AG09319 (cell line): ENCODE measurements around the gene PDP2.
A peak's percentile ranks its signal among the peaks of the same experiment; 100 is the strongest.

Experiments
- DNase-seq: peaks from one replicate; pipeline ENCODE4 v3.0.0-alpha.2; 2010; ENCODE audit warnings: low read depth; ENCODE audit errors: extremely low read depth
- TF ChIP-seq, protein P1 (sequence below): IDR thresholded peaks from 2 replicates; pipeline ENCODE4 v1.5.1; 2011; ENCODE audit warnings: low read depth, mild to moderate bottlenecking, inconsistent platforms, low read length, moderate library complexity

PDP2 gene

DNA sequence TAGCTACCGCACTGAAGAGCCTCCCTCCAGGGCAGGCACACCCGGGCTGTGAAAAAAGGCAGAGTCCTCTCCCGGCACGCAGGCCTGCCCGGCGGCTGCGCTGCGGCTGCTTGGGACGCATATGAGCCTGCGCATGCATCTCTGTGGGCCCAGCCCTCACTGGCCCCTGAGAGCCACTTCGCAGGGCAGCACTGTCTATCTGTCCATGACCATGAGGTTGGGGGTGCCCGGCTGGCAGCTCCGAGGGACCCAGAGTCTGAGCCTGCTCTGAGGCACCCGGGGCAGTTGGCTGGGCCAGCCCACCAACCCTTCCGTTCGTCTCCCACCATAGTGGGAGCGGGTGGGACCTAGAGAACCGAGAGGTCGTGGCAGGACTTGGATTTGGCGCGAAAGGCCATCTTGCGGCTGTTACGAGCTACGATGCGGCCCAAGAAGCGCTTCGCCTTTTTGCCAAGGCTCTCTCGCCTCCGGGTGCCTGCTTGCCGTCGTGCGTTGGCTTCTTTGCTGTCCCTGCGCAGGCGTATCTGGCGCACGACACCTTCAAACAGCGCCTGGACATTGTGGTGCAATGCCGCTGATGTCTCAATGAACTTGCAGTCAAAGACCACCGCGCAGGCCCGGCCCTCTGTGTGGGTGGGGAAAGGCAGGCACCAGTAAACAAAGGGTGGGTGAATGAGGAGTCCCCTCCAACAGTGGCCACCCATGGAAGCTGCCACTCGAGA, 41.6 kb downstream of the PDP2 start:
- DNase-seq: no peak
- TF ChIP-seq, protein P1, sequence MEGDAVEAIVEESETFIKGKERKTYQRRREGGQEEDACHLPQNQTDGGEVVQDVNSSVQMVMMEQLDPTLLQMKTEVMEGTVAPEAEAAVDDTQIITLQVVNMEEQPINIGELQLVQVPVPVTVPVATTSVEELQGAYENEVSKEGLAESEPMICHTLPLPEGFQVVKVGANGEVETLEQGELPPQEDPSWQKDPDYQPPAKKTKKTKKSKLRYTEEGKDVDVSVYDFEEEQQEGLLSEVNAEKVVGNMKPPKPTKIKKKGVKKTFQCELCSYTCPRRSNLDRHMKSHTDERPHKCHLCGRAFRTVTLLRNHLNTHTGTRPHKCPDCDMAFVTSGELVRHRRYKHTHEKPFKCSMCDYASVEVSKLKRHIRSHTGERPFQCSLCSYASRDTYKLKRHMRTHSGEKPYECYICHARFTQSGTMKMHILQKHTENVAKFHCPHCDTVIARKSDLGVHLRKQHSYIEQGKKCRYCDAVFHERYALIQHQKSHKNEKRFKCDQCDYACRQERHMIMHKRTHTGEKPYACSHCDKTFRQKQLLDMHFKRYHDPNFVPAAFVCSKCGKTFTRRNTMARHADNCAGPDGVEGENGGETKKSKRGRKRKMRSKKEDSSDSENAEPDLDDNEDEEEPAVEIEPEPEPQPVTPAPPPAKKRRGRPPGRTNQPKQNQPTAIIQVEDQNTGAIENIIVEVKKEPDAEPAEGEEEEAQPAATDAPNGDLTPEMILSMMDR: no peak

DNA sequence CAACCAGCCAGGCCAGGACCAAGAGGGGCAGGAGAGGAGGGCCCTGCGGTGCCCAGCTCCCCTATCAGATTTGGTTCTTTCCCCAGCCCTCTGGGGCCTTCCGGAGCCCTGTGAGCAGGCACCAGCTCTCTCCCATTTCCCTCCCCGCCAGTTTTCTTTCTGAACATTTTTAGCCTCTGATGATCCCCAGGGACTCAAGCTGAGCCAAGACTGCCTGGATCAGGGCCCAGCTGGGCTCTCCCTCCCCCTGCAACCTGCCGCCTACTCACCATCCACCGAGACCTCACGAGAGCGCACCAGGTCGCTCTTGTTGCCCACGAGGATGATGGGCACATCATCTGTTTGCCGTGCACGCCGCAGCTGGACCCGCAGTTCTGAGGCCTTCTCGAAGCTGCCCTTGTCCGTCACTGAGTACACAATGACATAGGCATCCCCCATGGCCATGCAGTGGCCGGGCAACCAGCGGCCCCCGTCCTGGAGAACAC, 43.0 kb downstream of the PDP2 start:
- TF ChIP-seq, protein P1: no peak
- DNase-seq: no peak

DNA sequence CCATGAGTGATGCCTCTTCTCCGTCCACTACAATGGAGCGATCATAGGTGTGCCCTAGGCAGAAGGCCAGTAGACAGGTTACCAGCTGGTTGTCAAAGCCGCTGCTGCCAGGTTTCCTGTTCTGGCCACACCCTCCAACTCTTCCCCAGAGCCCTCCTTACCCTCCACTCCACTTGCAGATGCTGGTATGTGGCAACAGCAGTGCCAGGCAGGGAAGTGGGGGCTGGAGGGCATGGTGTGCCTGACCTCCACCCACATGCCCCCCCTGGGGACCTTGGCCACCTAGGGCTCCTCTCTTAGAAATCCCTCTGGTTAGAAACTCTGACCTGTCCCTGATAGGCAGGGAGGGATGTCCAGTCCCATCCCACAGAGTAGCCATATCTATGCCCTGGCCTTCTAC, 43.6 kb downstream of the PDP2 start:
- no peak for DNase-seq

DNA sequence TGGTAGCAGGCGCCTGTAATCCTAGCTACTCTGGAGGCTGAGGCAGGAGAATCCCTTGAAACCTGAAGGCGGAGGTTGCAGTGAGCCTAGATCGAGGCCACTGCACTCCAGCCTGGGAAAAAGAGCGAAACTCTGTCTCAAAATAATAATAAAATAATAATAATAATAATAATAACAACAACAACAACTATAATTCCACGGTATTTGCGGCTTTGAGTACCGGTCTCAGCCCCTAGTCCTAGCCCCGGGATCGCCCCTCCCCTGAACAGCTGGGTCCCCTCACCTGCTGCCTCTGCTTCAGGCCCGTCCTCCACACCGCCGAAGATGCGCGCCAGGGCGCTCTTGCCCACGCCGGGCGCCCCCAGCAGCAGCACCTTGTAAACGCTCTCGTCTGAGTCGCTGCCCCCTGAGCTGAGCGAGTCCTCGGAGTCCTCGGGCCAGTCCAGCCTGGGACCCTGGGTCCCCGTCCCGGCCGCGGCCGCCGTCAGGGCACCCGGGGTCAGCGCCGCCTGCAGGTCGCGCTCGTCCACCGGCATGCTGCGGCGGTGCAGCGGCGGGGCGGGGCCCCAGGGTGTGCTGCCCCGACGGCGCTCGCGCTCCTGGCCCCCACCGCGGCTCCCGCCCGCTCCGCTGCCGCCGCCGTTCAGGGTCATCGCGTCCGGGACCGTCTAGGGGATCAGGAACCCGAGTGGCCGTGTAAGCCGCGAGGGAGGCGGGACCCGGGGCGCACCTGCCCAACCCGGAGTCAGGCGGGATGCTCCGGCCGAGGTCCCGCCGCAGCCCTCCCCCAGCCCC, 44.4 kb downstream of the PDP2 start:
- TF ChIP-seq, protein P1: peak; percentile 14
- DNase-seq: no peak

More for the DNA sequence above, 43.6 kb downstream of the PDP2 start:
- TF ChIP-seq, protein P1: no peak

DNA sequence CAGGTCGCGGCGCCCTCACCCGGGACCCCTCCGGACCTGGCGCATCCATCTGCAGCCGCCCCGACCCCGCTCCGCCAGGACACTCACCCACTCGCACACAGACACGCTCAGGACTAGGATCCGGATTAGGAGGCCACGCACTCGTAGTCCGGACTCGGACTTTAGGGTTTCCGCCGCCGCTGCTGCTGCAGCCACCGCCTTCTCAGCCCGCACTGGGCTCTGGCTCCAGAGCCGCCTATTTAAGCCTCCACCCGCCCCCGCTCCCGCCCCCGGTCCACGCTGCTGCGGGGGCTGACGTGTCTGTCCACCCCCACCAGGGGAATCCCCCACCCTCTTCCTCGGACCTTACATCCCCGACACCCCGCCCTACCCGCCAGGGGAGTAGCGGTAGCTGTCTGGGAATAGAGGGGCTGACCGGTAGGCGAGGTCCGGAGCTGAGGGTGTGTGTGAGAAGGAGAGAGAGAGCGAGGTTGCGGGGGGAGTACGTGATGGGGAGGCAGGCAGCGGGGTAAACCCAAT, 45.1 kb downstream of the PDP2 start, which contains the start of gene RRAD:
TSS of gene RRAD (minus strand) at position 214 of the 519 bp plus-strand sequence. CDS start 356 bp downstream, outside the sequence.
- DNase-seq: no peak
- TF ChIP-seq, protein P1: no peak

DNA sequence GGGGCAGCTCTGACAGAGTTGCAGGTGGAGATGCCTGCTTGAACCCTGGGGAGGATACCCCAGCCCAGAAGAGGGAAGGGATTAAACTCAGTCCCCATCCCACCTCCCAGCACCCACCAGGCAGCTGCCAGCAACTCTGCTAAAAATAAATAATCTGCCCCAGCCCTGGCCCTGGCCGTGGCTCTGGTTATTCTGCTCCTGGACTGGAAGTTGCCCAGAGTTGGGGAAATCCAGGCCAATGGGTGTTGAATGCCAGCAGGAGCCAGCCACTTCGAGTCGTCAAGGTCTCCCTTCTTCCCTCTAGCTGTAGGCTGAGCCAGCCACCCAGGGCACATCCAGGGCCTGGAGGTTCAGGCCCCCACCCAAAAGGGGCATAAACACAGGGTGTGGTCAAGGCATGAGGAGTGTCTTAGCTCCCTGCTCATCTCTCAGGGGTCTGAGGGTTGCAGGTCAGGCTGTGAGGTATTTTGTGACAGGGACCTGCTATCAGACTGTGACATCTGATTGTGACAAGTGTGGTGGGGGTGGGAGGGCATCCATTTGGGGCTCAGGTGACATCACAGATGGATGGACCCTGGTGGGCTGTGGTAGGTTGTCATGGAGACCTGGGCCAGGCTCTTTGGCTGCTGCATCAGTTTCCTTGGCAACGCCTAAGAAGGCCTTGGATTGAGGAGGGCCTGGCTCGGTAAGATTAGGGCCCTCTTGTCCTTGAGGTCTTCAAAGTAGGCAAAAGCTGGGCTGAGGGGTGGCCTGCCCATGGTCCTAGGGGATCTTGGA, 46.0 kb downstream of the PDP2 start:
- TF ChIP-seq, protein P1: no peak
- DNase-seq: no peak
